GM10248 (cell line): Measurements from ENCODE around the gene LRSAM1.

ENCODE experiments used
- CTCF ChIA-PET: fragments of 300-600 bp; sonication (Branson Sonifier 250); formaldehyde crosslinking; extraction: SDS; loops from one replicate; lab custom pipeline; 2021; ENCODE audit warnings: antibody characterized with exemption; lab: Yijun Ruan, JAX
- POLR2A ChIA-PET: fragments of 350-650 bp; sonication (Branson Sonifier 250); formaldehyde crosslinking; extraction: SDS; loops from one replicate; lab custom pipeline; 2020; ENCODE audit warnings: antibody characterized with exemption; lab: Yijun Ruan, JAX
- DNase-seq: peaks from one replicate; pipeline ENCODE4 v3.0.0; 2012; ENCODE audit errors: extremely low spot score
- TF ChIP-seq, protein P1 (sequence below): IDR thresholded peaks from 2 replicates; pipeline ENCODE4 v1.5.1; 2012; ENCODE audit warnings: mild to moderate bottlenecking, low read depth; ENCODE audit errors: extremely low read depth, missing control alignments, control extremely low read depth

LRSAM1 gene

DNA sequence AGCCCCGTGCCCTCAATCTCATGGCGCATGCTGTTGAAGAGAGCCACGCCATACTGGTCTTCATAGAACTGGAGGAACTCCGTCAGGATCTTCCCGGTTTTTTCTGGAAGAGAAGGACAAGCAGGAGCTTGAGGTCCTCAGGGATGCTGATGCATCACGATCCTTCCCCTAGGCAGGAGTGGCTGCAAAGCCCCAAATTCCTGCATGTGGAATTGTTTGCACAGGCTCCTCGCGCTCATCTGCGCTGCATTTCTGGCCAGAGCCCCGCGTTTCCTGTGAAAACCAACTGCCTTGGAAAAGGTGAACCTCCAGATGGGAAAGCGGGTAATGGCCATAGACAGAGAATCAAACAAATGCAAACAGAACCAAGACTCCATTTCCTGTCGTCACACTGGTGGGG is 80.4 kb downstream of the LRSAM1 start:
- ChIA-PET POLR2A (no interaction called here), CTCF (interaction anchor here (1.0 to 1.3 kb wide), 3 partner anchors 14 to 47 kb away, joined by 3 to 4 read pairs (median 3); no protein-coding TSS in a partner anchor)
- no peak for DNase-seq
- TF ChIP-seq, protein P1, sequence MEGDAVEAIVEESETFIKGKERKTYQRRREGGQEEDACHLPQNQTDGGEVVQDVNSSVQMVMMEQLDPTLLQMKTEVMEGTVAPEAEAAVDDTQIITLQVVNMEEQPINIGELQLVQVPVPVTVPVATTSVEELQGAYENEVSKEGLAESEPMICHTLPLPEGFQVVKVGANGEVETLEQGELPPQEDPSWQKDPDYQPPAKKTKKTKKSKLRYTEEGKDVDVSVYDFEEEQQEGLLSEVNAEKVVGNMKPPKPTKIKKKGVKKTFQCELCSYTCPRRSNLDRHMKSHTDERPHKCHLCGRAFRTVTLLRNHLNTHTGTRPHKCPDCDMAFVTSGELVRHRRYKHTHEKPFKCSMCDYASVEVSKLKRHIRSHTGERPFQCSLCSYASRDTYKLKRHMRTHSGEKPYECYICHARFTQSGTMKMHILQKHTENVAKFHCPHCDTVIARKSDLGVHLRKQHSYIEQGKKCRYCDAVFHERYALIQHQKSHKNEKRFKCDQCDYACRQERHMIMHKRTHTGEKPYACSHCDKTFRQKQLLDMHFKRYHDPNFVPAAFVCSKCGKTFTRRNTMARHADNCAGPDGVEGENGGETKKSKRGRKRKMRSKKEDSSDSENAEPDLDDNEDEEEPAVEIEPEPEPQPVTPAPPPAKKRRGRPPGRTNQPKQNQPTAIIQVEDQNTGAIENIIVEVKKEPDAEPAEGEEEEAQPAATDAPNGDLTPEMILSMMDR = no peak

DNA sequence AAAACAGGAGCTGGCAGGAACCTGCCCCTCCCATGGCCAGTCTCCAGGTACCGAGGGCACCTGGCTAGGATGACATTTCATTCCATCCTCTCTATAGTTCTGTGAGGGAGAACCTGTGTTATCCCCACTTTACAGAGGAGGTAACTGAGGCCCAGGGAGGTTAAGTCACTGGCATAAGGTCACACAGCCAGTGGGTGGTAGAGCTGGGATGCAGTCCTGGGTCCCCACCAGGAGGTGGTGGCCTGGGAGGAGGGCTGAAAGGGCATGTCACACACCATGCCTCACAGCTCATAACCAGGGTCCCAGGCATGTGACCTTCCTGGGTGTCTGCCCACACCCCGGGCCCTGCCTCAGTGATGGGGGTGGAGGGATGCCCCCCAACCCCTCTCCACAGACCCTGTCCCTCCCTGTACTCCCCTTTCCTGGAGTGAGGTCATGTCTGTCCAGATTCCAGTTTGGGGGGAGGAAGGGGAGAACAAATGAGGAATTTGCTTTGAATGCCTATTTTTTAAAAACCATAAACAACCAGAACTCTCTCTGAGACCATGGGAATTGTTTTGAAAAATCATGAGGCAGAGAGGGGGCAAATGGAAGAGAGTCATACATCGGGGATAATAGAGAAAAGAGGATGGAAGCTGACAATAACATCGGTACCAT is 83.1 kb downstream of the LRSAM1 start:
- TF ChIP-seq, protein P1 = no peak
- DNase-seq = no peak
- POLR2A ChIA-PET = no interaction called here
- CTCF ChIA-PET = no interaction called here

DNA sequence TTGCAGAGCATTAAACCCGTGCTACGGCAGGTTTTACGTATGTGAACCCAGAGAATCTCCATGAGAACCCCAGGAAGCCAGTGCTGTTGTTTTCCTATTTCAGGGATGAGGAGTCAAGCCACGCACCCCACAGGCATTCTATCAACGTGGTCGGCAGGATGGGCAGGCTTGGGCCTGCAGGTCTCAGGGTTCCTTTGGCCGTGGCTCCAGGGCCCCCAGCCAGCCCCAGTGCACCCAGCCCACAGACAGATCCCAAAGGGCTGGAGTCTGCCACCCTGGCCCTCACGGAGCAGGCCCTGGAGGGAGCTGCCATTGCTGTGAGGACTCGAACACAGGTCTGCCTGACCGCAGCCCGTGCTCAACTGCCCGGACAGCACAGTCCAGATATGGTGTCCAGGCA is 83.6 kb downstream of the LRSAM1 start:
- DNase-seq = no peak
- POLR2A ChIA-PET = no interaction called here
- TF ChIP-seq, protein P1 = no peak
- CTCF ChIA-PET = no interaction called here

DNA sequence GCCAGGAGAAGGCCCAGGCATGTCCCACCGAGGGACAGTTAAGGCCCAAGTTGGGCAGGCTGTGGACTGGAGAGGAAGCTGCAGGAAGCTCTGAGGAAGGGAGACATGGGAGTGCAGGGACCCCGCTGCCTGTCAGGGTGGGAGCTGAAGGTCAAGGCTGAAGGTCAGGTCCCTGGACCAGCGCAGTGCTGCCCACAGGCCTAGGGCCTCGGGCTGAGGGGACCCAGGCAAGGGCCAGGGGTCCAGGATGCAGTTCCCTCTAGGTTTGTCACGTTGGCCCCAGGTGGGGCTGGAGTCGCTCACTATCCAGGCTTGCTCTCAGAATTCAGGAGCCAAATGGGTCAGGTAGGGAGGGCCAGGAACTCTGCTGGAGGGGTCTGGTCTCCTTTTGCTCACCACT is 84.1 kb downstream of the LRSAM1 start:
- TF ChIP-seq, protein P1 = no peak
- DNase-seq = no peak
- ChIA-PET POLR2A (no interaction called here), CTCF (no interaction called here)

DNA sequence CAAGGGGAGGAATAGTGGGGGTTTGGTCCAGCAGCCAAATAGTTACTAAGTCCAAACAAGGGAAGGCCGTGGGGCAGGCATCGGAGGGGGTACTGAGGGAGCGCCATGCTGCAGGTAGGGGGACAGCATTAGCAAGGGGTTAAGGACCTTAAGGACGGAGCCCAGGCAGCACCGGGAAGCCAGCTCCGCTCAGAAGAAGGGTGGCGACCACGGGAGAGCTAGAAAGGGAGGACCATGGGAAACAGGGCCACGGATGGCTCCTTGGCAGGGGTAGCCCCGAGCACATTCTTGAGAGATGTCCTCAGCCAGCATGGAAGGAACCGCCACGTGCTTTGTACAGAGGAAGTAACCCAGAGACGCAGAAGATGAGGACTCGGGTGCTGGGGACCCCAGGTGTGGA is 84.5 kb downstream of the LRSAM1 start:
- CTCF ChIA-PET = no interaction called here
- DNase-seq = no peak
- TF ChIP-seq, protein P1 = no peak
- POLR2A ChIA-PET = no interaction called here

DNA sequence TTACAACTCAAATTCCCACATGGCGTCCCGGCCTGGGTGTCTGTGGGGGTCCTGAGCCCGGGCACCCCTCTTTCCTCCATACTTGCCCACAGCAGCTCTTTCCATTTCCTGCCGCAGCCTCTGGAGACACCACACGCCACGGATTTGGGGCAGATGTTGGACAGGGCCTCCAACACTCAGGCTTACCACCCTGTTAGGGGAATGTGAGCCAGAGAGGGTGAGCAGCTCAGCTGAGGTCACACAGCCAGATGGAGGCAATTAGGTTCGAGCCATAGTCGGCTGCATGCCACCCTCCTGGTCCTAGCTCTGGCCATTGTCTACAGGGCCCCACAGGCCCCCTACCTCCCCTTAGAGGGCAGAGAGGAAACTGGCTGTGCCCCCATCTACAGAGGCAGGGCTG is 85.2 kb downstream of the LRSAM1 start:
- TF ChIP-seq, protein P1 = no peak
- ChIA-PET POLR2A (no interaction called here), CTCF (interaction anchor here (1.0 to 1.9 kb wide), 2 partner anchors 25 to 33 kb away, joined by 3 to 9 read pairs; no protein-coding TSS in a partner anchor)
- no peak for DNase-seq
